Measurements from ENCODE around the gene RAPGEF3. TPM values are rescaled to one million over a fixed set of nuclear protein-coding genes. Genes with fewer than 3 reads are reported as not detected.

RAPGEF3 gene
- total and polyA plus RNA-seq, 2 of the 8 experiments (the other 6 are each of a cell fraction or from before 2014, with no cell fraction given): 5.0 to 9.4 TPM

GRCh38 chr12:47804171-47804570 lies 45.5 kb upstream of the RAPGEF3 start:
- H3K27ac ChIP-seq (ENCODE audit: low read depth, low read length): no peak overlapping the region

More at GRCh38 chr12:47804171-47804570, 45.5 kb upstream of the RAPGEF3 start:
- Histone ChIP-seq H2BK120ac (replicated peaks; ENCODE audit: low read depth, low read length) (no peak overlapping the region), H3K18ac (ENCODE audit: extremely low read depth, low read length) (no peak overlapping the region), H2BK15ac (ENCODE audit: low read length) (no peak overlapping the region), H3K79me1 (ENCODE audit: low read depth, low read length) (peaks cover 13% of the 10 kb centered on the region; the same call in 1 of the 2 replicates), H2AFZ (ENCODE audit: low read length) (no peak overlapping the region), H3K27me3 (replicated peaks in 1 of 4; ENCODE audit: control insufficient read depth in 3 of 4, extremely low read depth in 1 of 4, insufficient read depth in 3 of 4, low read length in 3 of 4) (no peaks in the 10 kb centered on the region), H2BK20ac (ENCODE audit: low read length) (no peak overlapping the region), H2BK5ac (ENCODE audit: low read depth, low read length) (no peak overlapping the region), H4K20me1 (replicated peaks in 1 of 2; ENCODE audit: control insufficient read depth in 1 of 2, insufficient read depth in 2 of 2, low read length in 2 of 2) (peaks cover 12 to 15% of the 10 kb centered on the region in 2 experiments), H4K5ac (ENCODE audit: insufficient read length, low read depth, low read length) (no peak overlapping the region), H3K23me2 (ENCODE audit: low read depth, low read length) (0 out of 2 replicates have a peak, but pooled peaks cover 1% of the 10 kb centered on the region), H3K4me3 (ENCODE audit: extremely low read depth in 1 of 4, insufficient read depth in 2 of 4, low read depth in 3 of 4, low read length in 4 of 4) (no peak overlapping the region), H3K4ac (replicated peaks; ENCODE audit: insufficient read length, low read depth, low read length) (no peak overlapping the region), H3K4me1 (replicated peaks in 1 of 4; ENCODE audit: control insufficient read depth in 3 of 4, insufficient read depth in 4 of 4, low read length in 3 of 4) (peaks cover 0 to 22% (median 15%) of the 10 kb centered on the region in 4 experiments; a peak in 6 of 7 replicates), H3K36me3 (ENCODE audit: control insufficient read depth in 2 of 4, insufficient read depth in 4 of 4, low read length in 3 of 4) (peaks cover 0 to 2% (median 0%) of the 10 kb centered on the region in 4 experiments; a peak in 1 of 8 replicates), H2AK5ac (ENCODE audit: low read depth, low read length) (no peak overlapping the region), H2BK12ac (ENCODE audit: low read depth, low read length) (no peak overlapping the region), H3K14ac (ENCODE audit: insufficient read length) (no peak overlapping the region), H3K56ac (replicated peaks; ENCODE audit: insufficient read length, low read depth, low read length) (no peak overlapping the region), H4K8ac (ENCODE audit: extremely low read depth, insufficient read depth, low read length) (no peak overlapping the region), H3K79me2 (ENCODE audit: control insufficient read depth in 1 of 2, insufficient read depth in 2 of 2, low read length in 2 of 2) (peaks cover 0 to 86% of the 10 kb centered on the region in 2 experiments; a peak in 2 of 4 replicates), H3K9ac (replicated peaks in 1 of 4; ENCODE audit: extremely low read depth in 1 of 4, low read depth in 3 of 4, low read length in 3 of 4) (no peak overlapping the region), H3K4me2 (ENCODE audit: insufficient read depth in 1 of 2, low read depth in 2 of 2, low read length in 2 of 2) (no peak overlapping the region), H4K91ac (replicated peaks; ENCODE audit: insufficient read length, low read length) (no peak overlapping the region), H3K9me3 (ENCODE audit: insufficient read depth in 2 of 2, low read depth in 1 of 2, low read length in 1 of 2) (no peaks in the 10 kb centered on the region), H3K23ac (ENCODE audit: insufficient read length) (no peak overlapping the region)
- POLR2A ChIA-PET (ENCODE audit: partially characterized antibody): interaction anchor here (1.6 to 29.3 kb wide), 3 partner anchors 9 to 33 kb away, joined by 5 to 480 read pairs (median 11); no protein-coding TSS in a partner anchor
- TF ChIP-seq FOSL1 (IDR thresholded peaks at IDR 0.05; ENCODE audit: insufficient read depth, low read depth, low read length) (no peak), CHD1 (IDR thresholded peaks at IDR 0.05; ENCODE audit: low read depth, low read length) (no peak), CBX8 (IDR thresholded peaks at IDR 0.05; ENCODE audit: borderline replicate concordance, low read depth, low read length) (no peak), JUND (IDR thresholded peaks at IDR 0.05; ENCODE audit: low read length) (no peak), KDM5A (IDR thresholded peaks at IDR 0.05; ENCODE audit: low read length) (no peak), SP4 (IDR thresholded peaks at IDR 0.05; ENCODE audit: low read length) (no peak), GABPA (IDR thresholded peaks at IDR 0.05; ENCODE audit: borderline replicate concordance, insufficient read depth, low read length) (no peak), BACH1 (IDR thresholded peaks at IDR 0.05; ENCODE audit: low read length) (no peak), POLR2AphosphoS5 (IDR thresholded peaks at IDR 0.05; ENCODE audit: low read depth, low read length) (no peak)
- CTCF ChIA-PET (ENCODE audit: partially characterized antibody): interaction anchor here (0.6 to 58.8 kb wide), 10 partner anchors 9 to 101 kb away, joined by 3 to 2001 read pairs (median 4); partner anchors contain the start of genes HDAC7 and VDR
- DNase-seq (ENCODE audit: low read depth in 1 of 2, low spot score in 2 of 2) (no peak), FAIRE-seq (no peak)
- WGBS, 2 experiments (ENCODE audit: extremely low coverage in 1 of 2, insufficient coverage in 1 of 2, insufficient read length in 1 of 2, insufficient replicate concordance in 2 of 2, low coverage in 1 of 2, low lambda C conversion rate in 2 of 2, missing lambda C conversion rate in 1 of 2): 85% methylated on average over 8 of the region's 8 CpGs; no CpG with 5 or more reads in 1 of the 2 experiments

Measured in H1 (cell line).